Activated CD4-positive, CD25-positive, alpha-beta regulatory T cell treated with anti-CD3 and anti-CD28 coated beads, Interleukin-2, amount 50 U/mL, for 16 hours (primary cell): ENCODE measurements around the gene OR10A7.
"Not testable (repeated sequence)": the region's sequence is repeated elsewhere in the genome, so short reads cannot be mapped to it uniquely, and the experiment has no call there.

ENCODE experiments used
- DNase-seq: peaks from one replicate; pipeline ENCODE4 v3.0.0-alpha.2; 2020; ENCODE audit warnings: low read depth, low spot score

Gene OR10A7

GRCh38 chr12:55220725-55221124 is at the start of gene OR10A7:
OR10A7 (plus strand) TSS chr12:55221025; CDS start chr12:55221025, 0 bp downstream.
- no peak for DNase-seq

GRCh38 chr12:55171445-55171844 is 49.4 kb upstream of the OR10A7 start:
- no peak for DNase-seq

GRCh38 chr12:55171846-55172245 is 49.0 kb upstream of the OR10A7 start:
- DNase-seq = not testable (repeated sequence)

- DNase-seq = no peak
These were observed 48.1 kb upstream of the OR10A7 start for GRCh38 chr12:55172686-55173085.

- DNase-seq = no peak
These were observed 47.4 kb upstream of the OR10A7 start for GRCh38 chr12:55173456-55173855.

GRCh38 chr12:55188573-55188972 is 32.3 kb upstream of the OR10A7 start:
- no peak for DNase-seq

- peak; percentile 16 for DNase-seq
These were observed 31.8 kb upstream of the OR10A7 start for GRCh38 chr12:55188974-55189556.

- no peak for DNase-seq
These were observed 26.4 kb upstream of the OR10A7 start for GRCh38 chr12:55194382-55194781.

GRCh38 chr12:55226523-55226922 is 5.7 kb downstream of the OR10A7 start:
- no peak for DNase-seq

- DNase-seq = no peak
These were observed 6.8 kb downstream of the OR10A7 start for GRCh38 chr12:55227643-55228042.

GRCh38 chr12:55244309-55244708 is 23.5 kb downstream of the OR10A7 start, which contains the start of gene OR6C74:
OR6C74 (plus strand) TSS chr12:55244609; CDS start chr12:55247288, 2,679 bp downstream.
- DNase-seq = no peak

- DNase-seq = no peak
These were observed 25.3 kb downstream of the OR10A7 start for GRCh38 chr12:55246159-55246558.

GRCh38 chr12:55250944-55251343 is 30.1 kb downstream of the OR10A7 start:
- DNase-seq = no peak

- DNase-seq = no peak
These were observed 32.5 kb downstream of the OR10A7 start for GRCh38 chr12:55253281-55253680.

GRCh38 chr12:55256831-55257230 is 36.0 kb downstream of the OR10A7 start:
- no peak for DNase-seq

- no peak for DNase-seq
These were observed 37.5 kb downstream of the OR10A7 start for GRCh38 chr12:55258303-55258702.
